CD4-positive, alpha-beta T cell treated with Interleukin-10 for 1 hour (primary cell): Measurements from ENCODE around the gene LURAP1L.

Experiments used
- DNase-seq: peaks from one replicate; pipeline ENCODE4 v3.0.0-alpha.2; 2020

Gene LURAP1L

GRCh38 chr9:12813960-12814876, 39.4 kb downstream of the LURAP1L start:
- DNase-seq = no peak

- DNase-seq = no peak
Observed at GRCh38 chr9:12814877-12815237, 40.0 kb downstream of the LURAP1L start.

- DNase-seq = no peak
Observed at GRCh38 chr9:12815888-12816287, 41.1 kb downstream of the LURAP1L start.

- DNase-seq = no peak
Observed at GRCh38 chr9:12816656-12817101, 41.9 kb downstream of the LURAP1L start.

GRCh38 chr9:12817702-12818101, 42.9 kb downstream of the LURAP1L start:
- no peak for DNase-seq

GRCh38 chr9:12818431-12819000, 43.7 kb downstream of the LURAP1L start:
- no peak for DNase-seq

GRCh38 chr9:12819436-12820185, 44.8 kb downstream of the LURAP1L start:
- DNase-seq = no peak

- DNase-seq = no peak
Observed at GRCh38 chr9:12822111-12822510, 47.3 kb downstream of the LURAP1L start.

GRCh38 chr9:12826924-12827565, 52.2 kb downstream of the LURAP1L start:
- no peak for DNase-seq

GRCh38 chr9:12833701-12834100, 58.9 kb downstream of the LURAP1L start:
- no peak for DNase-seq

- no peak for DNase-seq
Observed at GRCh38 chr9:12838546-12838945, 63.7 kb downstream of the LURAP1L start.

GRCh38 chr9:12843735-12844134, 68.9 kb downstream of the LURAP1L start:
- DNase-seq = no peak

- DNase-seq = no peak
Observed at GRCh38 chr9:12846035-12846434, 71.2 kb downstream of the LURAP1L start.

GRCh38 chr9:12847561-12847960, 72.7 kb downstream of the LURAP1L start:
- DNase-seq = no peak

GRCh38 chr9:12849486-12850003, 74.7 kb downstream of the LURAP1L start:
- no peak for DNase-seq

GRCh38 chr9:12851341-12852090, 76.7 kb downstream of the LURAP1L start:
- DNase-seq = no peak

- DNase-seq = no peak
Observed at GRCh38 chr9:12853051-12853450, 78.2 kb downstream of the LURAP1L start.

GRCh38 chr9:12854221-12854620, 79.4 kb downstream of the LURAP1L start:
- DNase-seq = no peak

GRCh38 chr9:12855066-12855465, 80.2 kb downstream of the LURAP1L start:
- no peak for DNase-seq

GRCh38 chr9:12856603-12857002, 81.8 kb downstream of the LURAP1L start:
- no peak for DNase-seq

- DNase-seq = no peak
Observed at GRCh38 chr9:12859704-12860251, 85.0 kb downstream of the LURAP1L start.

GRCh38 chr9:12860998-12861397, 86.2 kb downstream of the LURAP1L start:
- DNase-seq = no peak
